ENCODE data around the gene INMT. TPM values are rescaled to one million over a fixed set of nuclear protein-coding genes. Genes with fewer than 3 reads are reported as not detected.

Gene INMT
- total and polyA plus RNA-seq, 2 of the 8 experiments (the other 6 are each of a cell fraction or from before 2014, with no cell fraction given) = 0.60 to 0.94 TPM

DNA sequence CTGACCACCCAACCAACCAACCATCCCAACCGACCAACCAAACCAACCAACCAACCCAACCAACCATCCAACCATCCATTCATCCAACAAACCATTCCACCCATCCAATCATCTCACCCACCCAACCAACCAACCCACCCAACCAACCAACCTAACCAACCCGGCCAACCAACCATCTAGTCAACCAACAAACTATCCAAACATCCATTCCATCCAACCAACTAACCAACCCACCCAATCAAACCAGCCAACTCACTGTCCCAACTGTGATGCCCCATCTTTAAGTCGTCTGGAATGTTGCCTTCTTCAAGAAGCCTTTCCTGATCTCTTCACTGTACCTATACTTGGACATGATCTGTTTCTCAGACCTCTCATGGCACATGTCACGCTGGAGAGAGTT, 50.9 kb downstream of the INMT start:
- no peak overlapping the region for H4K5ac ChIP-seq (ENCODE audit: insufficient read length, low read depth, low read length)
- H3K27ac ChIP-seq (ENCODE audit: low read depth, low read length) = no peak overlapping the region
- no peak overlapping the region for H3K23ac ChIP-seq (ENCODE audit: insufficient read length)
- no peak overlapping the region for H2BK15ac ChIP-seq (ENCODE audit: low read length)
- peaks cover 0 to under 1% of the 10 kb centered on the region in 2 experiments; a peak in 1 of 4 replicates for H3K9me3 ChIP-seq (ENCODE audit: insufficient read depth in 2 of 2, low read depth in 1 of 2, low read length in 1 of 2)
- no peak overlapping the region for H3K9ac ChIP-seq (replicated peaks in 1 of 4; ENCODE audit: extremely low read depth in 1 of 4, low read depth in 3 of 4, low read length in 3 of 4)
- H3K27me3 ChIP-seq (replicated peaks in 1 of 4; ENCODE audit: control insufficient read depth in 3 of 4, extremely low read depth in 1 of 4, insufficient read depth in 3 of 4, low read length in 3 of 4) = no peaks in the 10 kb centered on the region
- H3K36me3 ChIP-seq (ENCODE audit: control insufficient read depth in 2 of 4, insufficient read depth in 4 of 4, low read length in 3 of 4) = no peaks in the 10 kb centered on the region
- no peak overlapping the region for H3K4me3 ChIP-seq (ENCODE audit: extremely low read depth in 1 of 4, insufficient read depth in 2 of 4, low read depth in 3 of 4, low read length in 4 of 4)
- H2BK120ac ChIP-seq (replicated peaks; ENCODE audit: low read depth, low read length) = no peak overlapping the region
- H3K23me2 ChIP-seq (ENCODE audit: low read depth, low read length) = peaks cover 4% of the 10 kb centered on the region; the same call in 1 of the 2 replicates
- no peak overlapping the region for H2BK20ac ChIP-seq (ENCODE audit: low read length)
- H2BK5ac ChIP-seq (ENCODE audit: low read depth, low read length) = no peak overlapping the region
- no peak for FAIRE-seq
- no peak overlapping the region for H3K18ac ChIP-seq (ENCODE audit: extremely low read depth, low read length)
- no peak overlapping the region for H3K4me2 ChIP-seq (ENCODE audit: insufficient read depth in 1 of 2, low read depth in 2 of 2, low read length in 2 of 2)
- H3K56ac ChIP-seq (replicated peaks; ENCODE audit: insufficient read length, low read depth, low read length) = no peak overlapping the region
- H2AFZ ChIP-seq (ENCODE audit: low read length) = no peak overlapping the region
- DNase-seq (ENCODE audit: low read depth in 1 of 2, low spot score in 2 of 2) = no peak
- H4K20me1 ChIP-seq (replicated peaks in 1 of 2; ENCODE audit: control insufficient read depth in 1 of 2, insufficient read depth in 2 of 2, low read length in 2 of 2) = peaks cover 0 to 2% of the 10 kb centered on the region in 2 experiments
- no peaks in the 10 kb centered on the region for H3K4me1 ChIP-seq (replicated peaks in 1 of 4; ENCODE audit: control insufficient read depth in 3 of 4, insufficient read depth in 4 of 4, low read length in 3 of 4)
- H3K79me2 ChIP-seq (ENCODE audit: control insufficient read depth in 1 of 2, insufficient read depth in 2 of 2, low read length in 2 of 2) = no peaks in the 10 kb centered on the region
- no peak overlapping the region for H4K91ac ChIP-seq (replicated peaks; ENCODE audit: insufficient read length, low read length)
- no peak overlapping the region for H3K14ac ChIP-seq (ENCODE audit: insufficient read length)
- CTCF ChIA-PET (ENCODE audit: partially characterized antibody) = interaction anchor here (1.0 to 4.1 kb wide), 6 partner anchors 91 to 180 kb away, joined by 3 to 19 read pairs (median 4); no protein-coding TSS in a partner anchor
- H4K8ac ChIP-seq (ENCODE audit: extremely low read depth, insufficient read depth, low read length) = no peak overlapping the region
- H3K79me1 ChIP-seq (ENCODE audit: low read depth, low read length) = no peaks in the 10 kb centered on the region
- 93 to 95% methylated on average over 2 to 4 of the region's 4 CpGs for WGBS, 2 experiments (ENCODE audit: extremely low coverage in 1 of 2, insufficient coverage in 1 of 2, insufficient read length in 1 of 2, insufficient replicate concordance in 2 of 2, low coverage in 1 of 2, low lambda C conversion rate in 2 of 2, missing lambda C conversion rate in 1 of 2)
- POLR2A ChIA-PET (ENCODE audit: partially characterized antibody) = interaction anchor here (1.0 kb wide), 1 partner anchor 131 kb away, joined by 3 read pairs; no protein-coding TSS in a partner anchor
- no peak overlapping the region for H2AK5ac ChIP-seq (ENCODE audit: low read depth, low read length)
- no peak overlapping the region for H3K4ac ChIP-seq (replicated peaks; ENCODE audit: insufficient read length, low read depth, low read length)
- H2BK12ac ChIP-seq (ENCODE audit: low read depth, low read length) = no peak overlapping the region
- no peak for TF ChIP-seq HDAC6 (IDR thresholded peaks at IDR 0.05; ENCODE audit: low read depth, low read length)
- TF ChIP-seq POLR2AphosphoS5 (IDR thresholded peaks at IDR 0.05; ENCODE audit: low read depth, low read length) = no peak
- TF ChIP-seq, protein P1, sequence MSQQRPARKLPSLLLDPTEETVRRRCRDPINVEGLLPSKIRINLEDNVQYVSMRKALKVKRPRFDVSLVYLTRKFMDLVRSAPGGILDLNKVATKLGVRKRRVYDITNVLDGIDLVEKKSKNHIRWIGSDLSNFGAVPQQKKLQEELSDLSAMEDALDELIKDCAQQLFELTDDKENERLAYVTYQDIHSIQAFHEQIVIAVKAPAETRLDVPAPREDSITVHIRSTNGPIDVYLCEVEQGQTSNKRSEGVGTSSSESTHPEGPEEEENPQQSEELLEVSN (IDR thresholded peaks at IDR 0.05) = no peak
- no peak for TF ChIP-seq CBX5 (IDR thresholded peaks at IDR 0.05; ENCODE audit: low read depth, low read length)
- no peak for TF ChIP-seq TAF7 (optimal IDR thresholded peaks at IDR 0.05; ENCODE audit: borderline replicate concordance, low read depth, low read length)
- no peak for TF ChIP-seq KDM1A (IDR thresholded peaks at IDR 0.05; ENCODE audit: borderline replicate concordance, low read length)
- TF ChIP-seq, protein P2, sequence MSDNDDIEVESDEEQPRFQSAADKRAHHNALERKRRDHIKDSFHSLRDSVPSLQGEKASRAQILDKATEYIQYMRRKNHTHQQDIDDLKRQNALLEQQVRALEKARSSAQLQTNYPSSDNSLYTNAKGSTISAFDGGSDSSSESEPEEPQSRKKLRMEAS (IDR thresholded peaks at IDR 0.05) = no peak
- TF ChIP-seq GTF2F1 (IDR thresholded peaks at IDR 0.05; ENCODE audit: borderline replicate concordance, low read depth, low read length) = no peak
- TF ChIP-seq EGR1 (IDR thresholded peaks at IDR 0.05; ENCODE audit: borderline replicate concordance, low read depth, low read length) = no peak
- no peak for TF ChIP-seq YY1 (IDR thresholded peaks at IDR 0.05; ENCODE audit: low read depth, low read length)
- no peak for TF ChIP-seq CHD2 (IDR thresholded peaks at IDR 0.05; ENCODE audit: low read length)
- no peak for TF ChIP-seq JUND (IDR thresholded peaks at IDR 0.05; ENCODE audit: low read length)
- no peak for TF ChIP-seq EP300 (IDR thresholded peaks at IDR 0.05; ENCODE audit: borderline replicate concordance in 1 of 2, low read depth in 2 of 2, low read length in 2 of 2)
- TF ChIP-seq ASH2L (IDR thresholded peaks at IDR 0.05; ENCODE audit: low read length) = no peak
